Measurements from ENCODE around the gene SPIRE1. TPM values are rescaled to one million over a fixed set of nuclear protein-coding genes. Genes with fewer than 3 reads are reported as not detected.

SPIRE1 gene
- polyA plus RNA-seq, 1 donor from 2014 or later, result 22.2 TPM

GRCh38 chr18:12507007-12507406 is 150.9 kb downstream of the SPIRE1 start:
- Histone ChIP-seq H3K79me2 (replicated peaks; ENCODE audit: insufficient read depth, low read length) (no peaks in the 10 kb centered on the region), H3K4me2 (ENCODE audit: low read length) (no peak overlapping the region), H3K27ac (ENCODE audit: low read length) (no peak overlapping the region), H3K9me3 (ENCODE audit: low read length) (no peaks in the 10 kb centered on the region), H3F3A (ENCODE audit: insufficient read depth, low read length, poor library complexity, severe bottlenecking) (no peaks in the 10 kb centered on the region), H2AFZ (ENCODE audit: low read depth, low read length) (no peak overlapping the region), H3K9ac (ENCODE audit: low read length) (no peak overlapping the region), H3K27me3 (ENCODE audit: insufficient read depth, low read depth, low read length) (no peaks in the 10 kb centered on the region), H3K9me2 (ENCODE audit: insufficient read depth, low read length) (no peaks in the 10 kb centered on the region), H3K36me3 (ENCODE audit: insufficient read depth, low read length) (no peaks in the 10 kb centered on the region), H4K20me1 (ENCODE audit: insufficient read depth) (no peaks in the 10 kb centered on the region), H3K4me3 (ENCODE audit: low read length) (no peak overlapping the region)
- TF ChIP-seq EZH2 (IDR thresholded peaks at IDR 0.05; ENCODE audit: borderline replicate concordance, insufficient read depth, low read length, poor library complexity, severe bottlenecking) (no peak), RAD21 (conservative IDR thresholded peaks at IDR 0.05) (no peak)

GRCh38 chr18:12500986-12501385 is 156.9 kb downstream of the SPIRE1 start:
- Histone ChIP-seq H3F3A (ENCODE audit: insufficient read depth, low read length, poor library complexity, severe bottlenecking) (no peaks in the 10 kb centered on the region), H3K9me2 (ENCODE audit: insufficient read depth, low read length) (no peaks in the 10 kb centered on the region), H3K9ac (ENCODE audit: low read length) (no peak overlapping the region), H2AFZ (ENCODE audit: low read depth, low read length) (no peak overlapping the region), H3K27me3 (ENCODE audit: insufficient read depth, low read depth, low read length) (no peaks in the 10 kb centered on the region), H4K20me1 (ENCODE audit: insufficient read depth) (no peaks in the 10 kb centered on the region), H3K36me3 (ENCODE audit: insufficient read depth, low read length) (no peaks in the 10 kb centered on the region), H3K27ac (ENCODE audit: low read length) (no peak overlapping the region), H3K4me3 (ENCODE audit: low read length) (no peak overlapping the region), H3K9me3 (ENCODE audit: low read length) (no peaks in the 10 kb centered on the region), H3K4me2 (ENCODE audit: low read length) (no peak overlapping the region), H3K79me2 (replicated peaks; ENCODE audit: insufficient read depth, low read length) (no peaks in the 10 kb centered on the region)
- TF ChIP-seq TAF1 (IDR thresholded peaks at IDR 0.05; ENCODE audit: low read depth) (no peak), POLR2AphosphoS5 (IDR thresholded peaks at IDR 0.05) (no peak)

GRCh38 chr18:12497839-12498238 is 160.1 kb downstream of the SPIRE1 start:
- no peak for TF ChIP-seq RAD21 (conservative IDR thresholded peaks at IDR 0.05)
- no peak for TF ChIP-seq EP300 (conservative IDR thresholded peaks at IDR 0.05; ENCODE audit: poor library complexity, severe bottlenecking)
- no peak for TF ChIP-seq TAF1 (IDR thresholded peaks at IDR 0.05; ENCODE audit: low read depth)
- TF ChIP-seq CTCF (IDR thresholded peaks at IDR 0.05; ENCODE audit: poor library complexity, severe bottlenecking), result no peak
- TF ChIP-seq POLR2AphosphoS5 (IDR thresholded peaks at IDR 0.05), result no peak
- no peak for TF ChIP-seq REST (IDR thresholded peaks at IDR 0.05; ENCODE audit: borderline replicate concordance)
- TF ChIP-seq MXI1 (conservative IDR thresholded peaks at IDR 0.05; ENCODE audit: poor library complexity, severe bottlenecking), result no peak
- TF ChIP-seq EZH2 (IDR thresholded peaks at IDR 0.05; ENCODE audit: borderline replicate concordance, insufficient read depth, low read length, poor library complexity, severe bottlenecking), result no peak
- TF ChIP-seq SMC3 (conservative IDR thresholded peaks at IDR 0.05; ENCODE audit: poor library complexity), result no peak
- Histone ChIP-seq H3K9me3 (ENCODE audit: low read length) (no peaks in the 10 kb centered on the region), H3K4me3 (ENCODE audit: low read length) (no peak overlapping the region), H3F3A (ENCODE audit: insufficient read depth, low read length, poor library complexity, severe bottlenecking) (no peaks in the 10 kb centered on the region), H3K4me2 (ENCODE audit: low read length) (no peak overlapping the region), H3K9me2 (ENCODE audit: insufficient read depth, low read length) (no peaks in the 10 kb centered on the region), H2AFZ (ENCODE audit: low read depth, low read length) (no peak overlapping the region), H3K36me3 (ENCODE audit: insufficient read depth, low read length) (no peaks in the 10 kb centered on the region), H3K9ac (ENCODE audit: low read length) (no peak overlapping the region), H3K27me3 (ENCODE audit: insufficient read depth, low read depth, low read length) (no peaks in the 10 kb centered on the region), H3K27ac (ENCODE audit: low read length) (no peak overlapping the region), H4K20me1 (ENCODE audit: insufficient read depth) (no peaks in the 10 kb centered on the region), H3K79me2 (replicated peaks; ENCODE audit: insufficient read depth, low read length) (no peaks in the 10 kb centered on the region)

All from neural cell (in vitro differentiated cells).